HG02938 (cell line): ENCODE data around the gene CNGA3.
"Not testable (repeated sequence)": the region's sequence is repeated elsewhere in the genome, so short reads cannot be mapped to it uniquely, and the experiment has no call there.

Experiments
- ATAC-seq: cut with Tn5 transposase; IDR thresholded peaks from one replicate; pipeline ENCODE4 v1.9.1; 2021; ENCODE audit warnings: mild to moderate bottlenecking, moderate library complexity; ENCODE audit not compliant: unreplicated experiment

Gene CNGA3

DNA sequence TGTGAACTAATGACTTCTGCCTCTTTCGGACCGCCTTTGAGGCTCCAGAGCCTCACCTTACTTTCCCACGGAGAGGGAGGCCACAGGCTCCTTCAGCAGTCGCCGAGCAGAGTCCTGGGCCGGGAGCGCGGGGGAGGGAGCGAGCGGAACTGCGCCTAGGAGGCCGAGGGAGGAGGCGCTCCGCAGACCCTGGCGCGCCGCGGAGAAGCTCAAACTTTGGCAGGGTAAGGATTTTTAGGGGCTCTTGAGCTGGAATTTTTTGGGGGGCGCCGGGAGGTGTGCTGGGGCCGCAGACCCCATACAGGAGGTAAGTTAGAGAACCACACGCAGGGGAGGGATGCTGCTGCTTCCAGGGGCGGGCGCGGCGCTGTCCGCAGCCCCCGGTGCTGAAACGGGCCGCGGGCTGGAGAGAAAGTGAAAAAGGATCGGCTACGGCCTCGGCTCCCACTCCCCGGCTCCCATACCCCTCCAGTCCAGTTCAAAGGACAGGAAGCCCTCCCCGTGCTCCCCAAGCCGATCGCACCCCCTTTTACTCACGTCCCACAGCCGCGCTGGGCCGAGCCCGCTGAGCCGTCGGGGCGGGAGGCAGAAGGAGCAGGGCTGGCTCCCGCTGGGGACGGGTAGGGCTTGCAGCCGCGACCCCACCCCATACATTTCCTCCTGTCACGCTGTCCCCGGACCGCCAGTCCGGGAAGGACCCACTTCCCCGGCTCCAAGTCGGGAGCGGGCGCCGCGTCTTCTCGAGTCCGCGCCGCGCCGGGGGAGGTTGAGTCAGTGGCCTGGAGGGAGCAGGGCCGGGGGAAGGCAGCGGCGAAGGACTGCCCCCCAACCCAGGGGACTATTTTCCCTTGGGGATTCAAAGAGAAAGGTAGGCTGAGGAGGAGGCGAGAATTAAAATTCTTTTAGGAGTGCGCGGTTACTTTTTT, at the start of gene CNGA3:
CNGA3 (plus strand) TSS at position 146 of the 926 bp plus-strand sequence. CDS start 23,520 bp downstream, outside the sequence.
- no peak for ATAC-seq

DNA sequence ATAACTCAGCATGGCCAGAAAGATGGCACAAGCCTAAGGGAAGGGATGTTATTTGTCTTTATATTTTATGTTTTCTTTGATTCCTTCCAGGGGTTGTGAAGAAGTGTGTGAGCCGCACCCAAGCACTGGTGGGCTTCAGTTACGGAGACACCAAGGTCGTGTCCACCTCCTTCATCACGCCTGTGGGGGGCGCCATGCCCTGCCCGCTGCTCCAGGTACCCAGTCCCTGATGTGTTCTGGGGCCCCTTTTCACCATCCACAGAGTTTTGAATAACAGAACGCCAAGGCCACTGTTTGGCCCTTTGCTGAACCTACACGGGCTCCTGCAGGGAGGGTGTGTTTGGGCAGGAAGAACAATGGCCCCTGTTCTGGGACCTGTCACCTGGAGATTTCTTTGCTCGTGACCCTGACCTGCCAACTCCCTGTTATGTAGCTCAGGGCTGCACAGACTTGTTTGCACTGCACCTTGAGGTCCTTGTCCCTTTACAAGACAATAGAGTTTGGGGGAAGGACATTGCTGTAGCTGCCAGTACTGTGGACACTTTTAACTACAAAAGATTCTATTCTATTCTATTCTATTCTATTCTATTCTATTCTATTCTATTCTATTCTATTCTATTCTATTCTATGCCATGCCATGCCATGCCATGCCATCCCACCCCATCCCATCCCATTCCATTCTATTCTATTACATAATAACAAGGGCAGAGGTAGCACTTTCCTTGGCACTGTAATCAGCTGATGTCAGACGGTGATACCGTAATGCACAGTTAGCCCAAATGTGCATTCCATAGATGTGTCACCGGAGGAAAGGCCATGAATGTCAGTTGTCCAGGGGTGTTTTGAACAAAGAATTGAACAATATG, 48.2 kb upstream of the CNGA3 start:
- ATAC-seq: no peak

DNA sequence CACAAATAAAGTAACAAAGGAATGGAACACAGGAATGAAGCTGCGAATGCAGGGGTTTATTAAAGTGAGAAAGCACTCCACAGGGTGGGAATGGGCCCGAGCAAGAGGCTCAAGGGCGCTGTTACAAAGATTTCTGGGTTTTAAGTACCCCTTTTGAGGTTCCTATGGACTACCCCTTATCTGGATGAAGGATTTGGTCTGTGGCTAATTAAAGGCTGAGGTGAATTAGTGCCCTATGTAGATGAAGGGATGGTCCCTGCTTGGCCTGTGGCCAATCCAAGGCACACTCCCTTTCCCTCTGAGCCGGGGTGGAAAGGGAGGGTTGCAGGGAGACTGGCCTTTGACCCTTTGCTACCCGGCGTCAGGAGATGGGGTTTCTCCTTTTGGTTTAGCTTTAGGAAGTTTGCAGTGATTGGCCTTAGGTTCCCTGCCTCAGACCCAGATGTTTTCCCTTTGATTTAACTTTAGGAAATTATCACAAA, 47.5 kb upstream of the CNGA3 start:
- no peak for ATAC-seq

DNA sequence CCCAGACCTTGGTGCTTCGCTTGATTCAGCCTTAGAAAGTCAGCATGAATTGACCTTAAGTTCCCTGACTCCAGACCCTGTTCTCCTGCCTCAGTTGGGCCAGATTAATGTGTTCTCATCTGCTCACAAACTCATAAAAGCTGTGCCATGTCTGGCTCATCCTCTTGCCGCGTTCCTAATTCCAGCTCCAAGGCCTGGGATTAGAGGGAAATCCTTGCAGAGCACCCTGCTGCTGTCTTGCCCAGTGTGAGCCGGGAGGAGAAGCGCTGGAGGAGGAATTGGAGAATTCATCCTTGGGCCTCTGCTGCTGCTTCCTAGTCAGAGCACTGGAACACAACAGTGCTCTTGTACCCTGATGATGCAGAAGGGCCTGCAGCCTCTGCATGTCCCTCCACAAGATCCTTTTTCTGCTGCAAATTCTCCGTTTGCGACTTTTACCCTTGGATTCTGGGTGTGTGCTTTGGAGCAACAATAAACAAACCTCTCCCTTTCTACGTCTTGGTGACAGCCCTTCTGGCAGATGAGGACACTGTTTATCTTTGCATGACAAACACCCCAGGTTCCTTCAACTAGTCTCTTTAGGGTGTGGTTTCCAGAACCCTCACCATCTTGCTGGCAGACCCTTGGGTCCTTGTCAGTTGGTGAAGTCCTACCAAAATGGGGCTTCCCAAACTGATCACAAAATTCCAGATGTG, 46.9 kb upstream of the CNGA3 start:
- no peak for ATAC-seq

DNA sequence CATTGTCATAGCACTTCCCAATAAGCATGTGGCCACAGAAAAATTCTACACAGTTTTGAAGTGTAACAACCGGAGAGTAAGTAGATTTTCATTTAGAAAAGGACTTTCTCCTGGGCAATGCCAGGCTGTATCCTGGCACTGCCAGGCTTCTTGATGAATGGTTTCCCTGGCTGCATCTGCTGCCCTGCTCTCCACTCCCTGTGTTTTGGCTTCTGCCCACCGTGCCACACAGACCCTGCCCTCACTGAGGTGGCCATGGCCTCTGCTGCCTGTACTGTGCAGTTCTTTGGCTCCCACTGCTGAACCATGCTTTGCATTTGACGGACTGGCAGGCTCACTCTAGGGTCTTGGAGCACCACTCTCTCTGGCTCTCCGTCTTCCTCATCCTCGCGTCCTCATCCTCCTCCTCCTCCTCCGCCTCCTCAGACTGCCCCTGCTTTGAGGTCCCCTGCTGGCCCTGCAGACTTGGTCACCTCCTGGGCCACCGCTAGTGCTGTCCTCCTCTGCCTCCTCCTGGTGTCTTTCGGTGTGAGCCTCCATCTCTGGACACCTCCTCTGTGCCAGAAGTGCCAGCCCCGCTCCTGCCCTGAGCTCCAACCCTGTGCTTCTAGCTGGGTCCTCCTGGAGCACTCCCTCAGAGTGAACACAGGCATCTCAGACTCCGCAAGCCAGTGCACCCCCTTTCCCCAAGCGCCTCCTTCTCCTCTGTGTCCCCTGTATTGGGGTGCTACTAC, 45.9 kb upstream of the CNGA3 start:
- no peak for ATAC-seq

DNA sequence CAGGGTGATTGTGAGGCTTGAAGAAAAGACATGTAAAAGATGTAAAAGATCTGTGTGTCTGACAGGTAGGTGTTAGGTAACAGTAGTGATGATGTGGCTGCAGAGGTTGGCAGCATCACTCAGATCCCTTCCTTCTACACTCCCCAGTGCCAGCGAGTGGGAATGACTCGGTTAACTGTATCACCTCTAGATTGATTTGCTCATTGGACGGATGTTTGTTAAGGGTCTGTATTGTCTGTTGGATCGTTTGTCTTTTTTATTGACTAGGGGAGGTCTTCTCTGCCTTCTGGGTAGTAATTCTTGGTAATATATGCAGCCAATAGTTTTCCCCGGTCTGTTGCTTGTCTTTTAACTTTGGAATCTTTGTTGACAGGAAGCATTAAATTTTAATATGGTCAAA, 44.8 kb upstream of the CNGA3 start:
- ATAC-seq: no peak

DNA sequence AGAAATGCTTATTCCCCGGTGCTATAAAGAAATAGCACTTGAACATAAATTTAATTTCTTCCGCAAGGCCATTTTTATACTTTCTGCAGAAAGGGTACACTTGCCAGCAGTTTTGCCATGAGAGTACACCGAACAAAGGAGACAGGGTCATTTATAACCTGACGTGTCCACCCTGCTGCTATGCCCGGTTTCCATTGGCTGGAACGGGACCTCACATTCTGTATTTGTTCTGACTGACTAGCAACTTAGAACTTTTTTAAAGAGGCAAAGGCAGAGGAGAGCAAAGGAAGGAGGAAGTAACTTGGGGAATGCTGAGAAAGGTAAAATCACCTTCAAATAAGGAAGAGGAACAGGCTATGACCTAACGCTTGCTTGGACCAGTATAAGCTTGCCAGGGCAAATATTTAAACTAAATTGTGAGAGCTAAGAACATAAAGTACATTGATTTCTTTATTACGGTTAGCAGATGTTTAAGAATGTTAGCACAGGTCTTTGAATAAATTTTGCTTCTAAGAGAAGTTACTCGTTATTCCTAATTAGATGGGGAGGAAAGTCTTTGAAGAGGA, 39.0 kb upstream of the CNGA3 start:
- not testable (repeated sequence) for ATAC-seq

DNA sequence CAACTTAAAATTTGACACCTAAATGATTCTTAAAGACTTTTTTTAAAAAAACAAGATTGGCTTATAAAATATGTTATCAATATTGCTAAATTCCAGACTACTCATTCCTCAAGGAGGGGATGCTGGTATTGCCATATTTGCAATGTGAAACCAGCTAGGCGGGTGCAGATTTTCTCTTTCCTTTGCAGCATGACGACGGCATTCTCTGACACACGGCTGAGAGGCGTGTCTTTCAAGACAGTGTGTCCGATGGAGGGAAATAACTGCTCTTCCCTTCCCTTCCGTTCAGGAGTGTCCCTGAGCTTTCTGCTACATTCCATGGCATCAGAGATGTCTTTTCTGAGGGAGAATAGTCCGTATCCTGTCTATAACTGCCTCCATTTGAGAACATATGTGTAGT, 38.2 kb upstream of the CNGA3 start:
- no peak for ATAC-seq

DNA sequence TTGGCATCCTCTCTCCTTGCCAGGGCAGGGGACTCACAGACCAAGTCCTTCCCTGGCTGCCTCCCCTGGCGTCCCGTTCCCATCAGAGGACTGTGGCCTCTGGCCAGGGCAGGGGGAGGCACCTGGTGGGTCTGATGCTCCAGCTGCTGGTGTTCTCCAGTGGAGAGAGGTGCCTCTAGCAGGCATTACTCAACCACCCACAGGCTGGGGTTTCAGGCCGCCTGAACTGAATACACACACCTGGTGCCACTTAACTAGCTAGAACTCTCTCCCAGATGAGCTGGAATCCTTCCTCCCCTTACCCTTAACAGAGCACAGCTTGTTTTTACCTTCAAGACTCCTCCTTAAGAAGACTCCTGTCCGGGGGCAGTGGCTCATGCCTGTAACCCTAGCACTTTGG, 37.7 kb upstream of the CNGA3 start:
- no peak for ATAC-seq

DNA sequence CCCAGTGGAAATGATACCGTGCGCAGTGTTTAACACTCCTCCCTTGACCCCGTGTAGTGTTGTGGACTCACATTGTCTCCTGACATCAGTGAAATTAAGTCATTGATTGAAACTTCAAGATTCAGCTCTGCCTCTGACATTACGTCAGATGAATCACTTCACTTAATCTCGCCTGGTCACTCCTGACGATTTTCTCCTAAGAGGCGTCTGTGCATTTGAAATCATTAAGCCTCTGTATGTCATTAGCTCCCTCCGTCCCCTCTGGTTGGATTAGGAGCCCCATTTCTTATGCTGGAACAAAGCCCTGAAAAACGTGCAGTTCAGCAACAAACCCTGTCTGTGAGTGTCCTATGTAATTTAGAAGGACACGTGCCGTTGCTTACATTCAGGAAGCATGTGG, 36.7 kb upstream of the CNGA3 start:
- ATAC-seq: no peak

DNA sequence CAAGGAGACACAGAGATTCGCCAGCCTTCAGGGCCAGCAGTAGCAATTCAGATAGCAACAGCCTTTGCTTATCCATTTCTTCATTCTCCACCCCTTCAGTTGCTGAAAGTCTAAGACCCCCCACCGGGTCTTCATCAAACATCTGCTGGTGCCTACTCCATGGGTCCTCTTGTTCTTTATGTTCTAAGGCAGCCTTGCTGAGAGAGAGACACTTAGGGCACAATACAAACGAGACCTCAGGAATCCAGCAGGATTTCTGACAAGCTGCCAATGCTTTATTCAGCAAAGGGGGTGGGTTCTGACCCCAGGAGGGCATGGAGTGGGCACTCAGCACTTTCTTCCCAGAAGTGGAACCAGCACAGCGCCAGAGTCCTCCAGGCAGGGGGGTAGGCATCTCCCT, 36.2 kb upstream of the CNGA3 start:
- ATAC-seq: no peak

DNA sequence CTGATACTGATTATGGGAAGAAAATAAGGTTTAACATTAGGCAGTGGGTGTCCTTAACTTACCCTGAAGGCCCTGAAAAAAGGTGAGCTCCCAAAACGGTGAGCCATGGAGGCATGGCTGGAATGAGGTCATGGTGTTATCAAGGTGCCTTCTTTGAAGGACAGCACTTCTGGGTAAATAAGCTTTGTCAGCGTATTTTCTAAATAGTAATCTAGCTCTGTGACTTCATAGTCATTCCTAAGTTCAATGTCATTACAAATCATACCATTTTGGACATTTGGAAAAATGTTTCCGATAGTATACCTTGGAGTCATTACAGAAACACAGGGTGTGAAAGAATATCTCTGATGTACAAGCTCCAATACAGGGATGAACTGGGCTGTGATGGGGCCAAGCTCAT, 35.2 kb upstream of the CNGA3 start:
- no peak for ATAC-seq

DNA sequence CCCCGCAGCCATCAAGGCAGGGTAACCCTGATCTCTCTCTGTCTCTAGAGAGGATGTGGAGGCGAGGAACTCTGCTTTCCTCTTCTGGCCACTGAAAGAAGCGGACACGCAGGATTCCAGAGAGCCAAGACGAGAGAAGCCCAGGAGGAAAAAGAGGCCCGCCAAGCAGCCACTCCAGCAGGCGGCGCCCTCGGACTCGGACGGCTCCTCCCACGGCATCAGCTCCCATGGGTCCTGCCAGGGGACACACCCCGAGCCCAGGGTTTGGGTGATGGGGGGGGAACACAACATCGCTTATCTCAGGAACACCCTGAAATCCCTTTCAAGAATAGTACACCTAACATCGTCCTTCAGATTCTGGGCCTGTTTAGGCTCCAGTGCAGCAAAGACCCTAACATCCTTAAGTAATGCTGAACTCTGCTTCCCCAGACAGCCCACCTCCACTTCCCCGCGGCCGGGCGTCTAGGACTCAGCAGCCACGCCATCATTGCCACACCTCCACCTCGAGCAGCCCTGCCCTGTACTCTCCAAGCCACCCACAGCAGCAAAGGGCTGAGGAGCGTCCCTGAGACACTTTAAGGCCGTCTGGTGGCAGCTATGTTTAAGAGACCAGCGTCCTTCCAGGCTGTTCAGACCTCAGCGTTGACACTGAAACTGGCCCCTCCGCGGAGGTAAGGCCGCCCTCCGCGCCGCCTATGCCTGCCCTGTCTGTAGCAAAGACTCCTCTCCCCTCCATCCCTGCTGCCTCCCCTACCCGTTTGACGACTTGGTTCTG, 34.3 kb upstream of the CNGA3 start:
- ATAC-seq: no peak

DNA sequence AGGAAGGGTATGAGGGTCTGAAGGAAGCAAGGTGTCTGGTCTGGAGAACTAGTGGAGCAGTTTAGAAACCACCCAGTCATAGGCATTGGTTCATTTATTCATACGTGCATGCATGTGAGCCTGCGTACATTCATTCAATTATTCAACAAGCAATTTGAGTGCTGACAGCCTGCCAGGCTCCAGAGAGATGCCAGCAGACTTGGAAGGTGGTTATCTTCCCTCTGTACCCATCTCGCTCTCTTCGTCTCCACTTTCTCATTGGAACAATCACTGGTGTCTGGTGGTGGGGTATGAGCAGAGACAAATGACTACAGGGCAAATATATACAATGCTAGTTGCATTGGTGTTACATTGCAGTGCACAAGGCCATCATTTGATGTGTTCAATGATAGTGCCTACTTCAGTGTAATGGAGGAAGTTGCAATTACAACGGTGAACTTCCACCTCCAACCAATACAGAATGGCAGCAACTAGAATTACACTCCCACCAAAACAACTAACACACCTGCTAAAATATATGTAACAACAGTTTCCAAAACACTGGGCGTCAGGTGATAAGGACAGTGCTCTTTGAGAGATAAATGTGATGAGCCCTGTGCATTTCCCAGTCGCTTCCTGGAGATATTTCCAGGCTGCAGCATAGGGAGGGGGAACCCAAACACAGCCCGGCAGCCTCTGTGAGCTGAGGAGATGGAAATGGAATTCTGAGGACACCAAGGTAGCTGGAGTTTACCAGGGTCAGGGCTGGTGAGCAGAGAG, 32.6 kb upstream of the CNGA3 start:
- ATAC-seq: no peak

DNA sequence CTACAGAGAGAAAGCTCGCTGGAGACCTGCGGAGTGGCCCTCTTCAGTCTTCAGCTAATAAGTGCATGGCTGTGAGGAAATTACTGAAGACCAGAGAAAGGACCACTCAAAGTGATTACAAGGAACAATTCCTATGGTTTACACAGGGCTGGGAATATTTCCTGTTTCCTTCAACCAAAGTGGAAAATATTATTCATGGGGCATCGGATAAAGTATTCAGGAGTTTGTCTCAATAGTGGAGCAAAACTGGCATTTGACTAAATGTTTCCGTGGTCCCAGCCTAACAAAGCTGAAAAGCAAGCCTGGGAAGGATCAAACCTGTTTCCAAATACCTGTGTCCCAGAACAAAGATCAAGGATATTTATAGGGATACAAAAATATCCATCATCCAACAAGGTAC, 32.0 kb upstream of the CNGA3 start:
- no peak for ATAC-seq

DNA sequence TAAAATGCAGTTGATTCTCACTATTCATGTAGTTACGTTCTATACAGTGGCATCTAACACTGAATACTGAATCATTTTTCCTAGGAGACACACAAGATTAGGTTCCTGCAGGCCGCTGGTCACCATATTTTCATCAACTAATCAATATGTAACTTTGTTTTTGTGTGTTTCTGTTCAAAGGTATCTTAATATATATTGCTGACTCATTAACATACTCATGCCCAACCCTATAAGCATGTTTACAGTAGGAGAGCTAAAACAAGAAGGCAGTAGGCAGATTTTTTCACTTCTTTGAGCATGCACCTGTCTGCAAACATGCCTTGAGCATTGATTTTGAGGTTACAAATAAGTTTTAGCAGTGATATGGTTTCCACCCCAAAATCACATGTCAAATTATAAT, 30.3 kb upstream of the CNGA3 start:
- ATAC-seq: no peak

DNA sequence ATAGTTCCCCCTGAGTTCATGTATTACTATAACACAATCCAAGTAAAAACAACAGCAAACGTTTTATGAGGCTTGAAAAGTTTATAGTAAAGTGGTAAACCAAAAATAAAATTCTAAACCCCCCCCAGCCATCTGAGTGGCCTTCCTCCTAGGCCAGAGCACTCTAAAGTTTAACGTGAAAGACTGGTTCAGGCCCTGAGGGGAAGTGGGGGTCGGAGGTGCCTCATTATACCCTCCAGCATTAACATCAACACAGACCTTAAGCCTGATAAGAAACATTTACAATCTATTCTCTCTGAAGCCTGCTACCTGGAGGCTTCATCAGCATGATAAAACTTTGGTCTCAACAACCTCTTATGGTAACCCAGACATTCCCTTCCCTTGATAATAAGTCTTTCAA, 29.0 kb upstream of the CNGA3 start:
- no peak for ATAC-seq

DNA sequence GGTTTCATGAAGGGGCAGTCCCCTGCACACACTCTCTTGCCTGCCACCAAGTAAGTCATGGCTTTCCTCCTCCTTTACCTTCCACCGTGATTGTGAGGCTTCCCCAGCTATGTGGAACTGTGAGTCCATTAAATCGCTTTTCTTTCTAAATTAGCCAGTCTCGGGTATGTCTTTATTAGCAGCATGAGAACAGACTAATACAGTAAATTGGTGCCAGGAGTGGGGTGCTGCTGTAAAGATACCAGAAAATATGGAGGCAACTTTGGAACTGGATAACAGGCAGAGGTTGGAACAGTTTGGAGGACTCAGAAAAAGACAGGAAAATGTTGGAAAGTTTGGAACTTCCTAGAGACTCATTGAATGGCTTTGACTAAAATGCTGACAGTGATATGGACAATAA, 26.1 kb upstream of the CNGA3 start:
- ATAC-seq: not testable (repeated sequence)

DNA sequence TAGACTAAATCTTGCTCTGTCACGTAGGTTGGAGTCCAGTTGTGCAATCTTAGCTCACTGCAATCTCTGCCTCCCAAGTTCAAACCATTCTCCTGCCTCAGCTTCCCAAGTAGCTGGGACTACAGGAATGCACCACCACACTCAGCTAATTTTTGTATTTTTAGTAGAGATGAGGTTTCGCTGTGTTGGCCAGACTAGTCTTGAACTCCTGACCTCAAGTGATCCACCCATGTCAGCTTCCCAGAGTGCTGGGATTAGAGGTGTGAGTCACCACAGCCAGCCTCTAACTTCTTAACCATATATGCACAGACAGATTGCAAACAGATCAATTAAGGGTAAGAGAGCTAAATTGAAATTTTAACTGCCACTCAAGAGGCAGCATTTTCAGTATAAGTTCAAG, 22.1 kb upstream of the CNGA3 start:
- no peak for ATAC-seq
